Uterus (tissue), 4 donors: ENCODE data around the gene LDLRAD2. TPM values are rescaled to one million over a fixed set of nuclear protein-coding genes. Genes with fewer than 3 reads are reported as not detected.

ENCODE experiments used
- DNase-seq, 2 donors: peaks; one replicate each; pipeline ENCODE4 v3.0.0-alpha.2; 2019 to 2020
- H3K27ac ChIP-seq, 2 donors: fragments of 200-600 bp; sonication (generic); 1 replicate in 1 of 2; 2 replicates in 1 of 2; pipeline ENCODE4 v1.5.1; 2016 to 2018
- H3K27me3 ChIP-seq, 2 donors: fragments of 200-600 bp; sonication (generic); one replicate each; pipeline ENCODE4 v1.5.1; 2018 to 2019; ENCODE audit warnings: control low read depth in 1 of 2
- H3K36me3 ChIP-seq, 2 donors: fragments of 200-600 bp; sonication (generic); one replicate each; pipeline ENCODE4 v1.5.1; 2019; ENCODE audit warnings: control low read depth in 1 of 2
- H3K4me1 ChIP-seq, 2 donors: fragments of 200-600 bp; sonication (generic); one replicate each; pipeline ENCODE4 v1.5.1; 2018 to 2019; ENCODE audit warnings: control low read depth in 1 of 2
- H3K4me3 ChIP-seq, 2 donors: fragments of 200-600 bp; sonication (generic); 1 replicate in 1 of 2; 2 replicates in 1 of 2; pipeline ENCODE4 v1.5.1; 2018 to 2019; ENCODE audit warnings: mild to moderate bottlenecking in 1 of 2
- H3K9me3 ChIP-seq, 2 donors: fragments of 200-600 bp; sonication (generic); one replicate each; pipeline ENCODE4 v1.5.1; 2019; ENCODE audit warnings: control low read depth in 1 of 2
- CTCF ChIP-seq, 4 experiments: fragments of 200-600 bp in 2 of 4; fragments of 450-650 bp in 2 of 4; sonication (generic) in 2 of 4; IDR thresholded peaks; one replicate each; pipeline ENCODE4 v1.5.1; 2016 to 2019; ENCODE audit warnings: antibody characterized with exemption in 4 of 4, mild to moderate bottlenecking in 2 of 4, moderate library complexity in 1 of 4
- POLR2A ChIP-seq, 2 donors: fragments of 450-650 bp; IDR thresholded peaks; one replicate each; pipeline ENCODE4 v1.6.1; 2016; ENCODE audit warnings: antibody characterized with exemption in 2 of 2, mild to moderate bottlenecking in 1 of 2, moderate library complexity in 1 of 2
- intact Hi-C: fragments of 100-400 bp; cut with DNase I; formaldehyde crosslinking; loops from one replicate; pipeline ENCODE4 v1.15.1; 2023; ENCODE audit warnings: low total_unique reads
- total RNA-seq, 4 donors: library from RNA; depleted of rRNA in 3 of 4; stranded (reverse); fragments of >200 nt in 3 of 4; gene quantifications; one replicate each; pipeline versions ENCODE4 v1.1.0 to v1.2.4, GENCODE V29; 2014 to 2023
- donor health status: DM: yes; HTN: yes; CAD: no.

LDLRAD2 gene
- total RNA-seq, 4 donors from 2014 or later = 0.48 TPM; not detected in 3

- no peaks in the 10 kb centered on the region for H3K27me3 ChIP-seq
- intact Hi-C loops = no loop called here
- no peak for DNase-seq
- no peaks in the 10 kb centered on the region for H3K4me1 ChIP-seq
- no peak overlapping the region for H3K27ac ChIP-seq
- H3K4me3 ChIP-seq = no peak overlapping the region
- TF ChIP-seq CTCF (IDR thresholded peaks at IDR 0.05) = no peak
- TF ChIP-seq POLR2A (IDR thresholded peaks at IDR 0.05) = no peak
- no peaks in the 10 kb centered on the region for H3K9me3 ChIP-seq
- no peaks in the 10 kb centered on the region for H3K36me3 ChIP-seq
Observed at GRCh38 chr1:21827141-21827679, 15.1 kb downstream of the LDLRAD2 start.

- no peaks in the 10 kb centered on the region for H3K27me3 ChIP-seq
- no peak for DNase-seq
- no peaks in the 10 kb centered on the region for H3K9me3 ChIP-seq
- no peak overlapping the region for H3K27ac ChIP-seq
- intact Hi-C loops = no loop called here
- H3K4me3 ChIP-seq = no peak overlapping the region
- no peaks in the 10 kb centered on the region for H3K4me1 ChIP-seq
- TF ChIP-seq POLR2A (IDR thresholded peaks at IDR 0.05) (no peak), CTCF (IDR thresholded peaks at IDR 0.05) (no peak)
- no peaks in the 10 kb centered on the region for H3K36me3 ChIP-seq
Observed at GRCh38 chr1:21828075-21828474, 16.0 kb downstream of the LDLRAD2 start.

DNA sequence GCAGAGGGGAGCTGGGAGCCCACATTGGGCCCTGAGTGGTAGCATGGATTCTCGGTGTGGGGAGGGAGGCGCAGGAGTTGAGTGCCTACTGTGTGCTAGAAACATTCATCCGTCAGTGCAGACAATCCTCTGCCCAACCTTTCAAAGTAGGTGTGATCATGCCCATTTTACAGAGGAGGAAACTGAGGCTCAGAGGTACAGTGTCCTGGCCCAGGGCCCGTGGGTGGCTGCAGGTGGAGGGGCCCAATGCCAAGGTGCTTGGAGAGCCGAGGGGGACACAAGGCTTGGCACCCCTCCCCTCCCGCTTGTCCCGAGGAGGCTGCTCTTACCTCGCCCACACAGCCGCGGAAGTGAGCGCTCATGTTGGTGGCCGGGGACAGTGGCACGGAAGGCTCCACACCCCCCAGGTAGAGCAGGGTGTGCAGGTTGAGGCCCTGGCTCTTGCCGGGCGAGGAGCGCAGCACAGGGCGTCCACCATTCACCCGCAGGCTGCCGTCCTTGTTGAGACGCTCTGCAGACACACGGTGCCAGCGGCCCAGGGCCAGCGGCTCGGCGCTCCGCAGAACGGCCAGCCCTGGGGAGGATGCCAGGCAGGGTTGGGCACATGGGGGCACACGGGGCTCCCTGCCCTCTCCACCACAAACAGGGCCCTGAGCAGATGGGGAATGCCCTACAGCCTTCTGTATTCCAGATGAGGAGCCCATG is 16.6 kb downstream of the LDLRAD2 start:
- peak in 1 of 2 donors; percentile 17 for DNase-seq

GRCh38 chr1:21829294-21829693 is 17.2 kb downstream of the LDLRAD2 start:
- H3K4me1 ChIP-seq = no peaks in the 10 kb centered on the region
- H3K27ac ChIP-seq = no peak overlapping the region
- H3K4me3 ChIP-seq = no peak overlapping the region
- intact Hi-C loops = no loop called here
- TF ChIP-seq POLR2A (IDR thresholded peaks at IDR 0.05) = no peak
- TF ChIP-seq CTCF (IDR thresholded peaks at IDR 0.05) = no peak
- no peaks in the 10 kb centered on the region for H3K27me3 ChIP-seq
- H3K36me3 ChIP-seq = no peaks in the 10 kb centered on the region
- no peak for DNase-seq
- H3K9me3 ChIP-seq = peaks cover 0 to 2% of the 10 kb centered on the region in 2 donors

More for the DNA sequence above, 16.6 kb downstream of the LDLRAD2 start:
- intact Hi-C loops = no loop called here
- Histone ChIP-seq H3K27ac (no peak overlapping the region), H3K4me1 (no peaks in the 10 kb centered on the region), H3K36me3 (no peaks in the 10 kb centered on the region), H3K4me3 (no peak overlapping the region), H3K9me3 (no peaks in the 10 kb centered on the region), H3K27me3 (no peaks in the 10 kb centered on the region)
- no peak for TF ChIP-seq CTCF (IDR thresholded peaks at IDR 0.05)
- TF ChIP-seq POLR2A (IDR thresholded peaks at IDR 0.05) = no peak

- Histone ChIP-seq H3K27me3 (no peaks in the 10 kb centered on the region), H3K4me1 (no peaks in the 10 kb centered on the region), H3K27ac (no peak overlapping the region), H3K36me3 (no peaks in the 10 kb centered on the region), H3K4me3 (no peak overlapping the region), H3K9me3 (peaks cover 0 to 8% of the 10 kb centered on the region in 2 donors)
- DNase-seq = no peak
- intact Hi-C loops = no loop called here
- no peak for TF ChIP-seq POLR2A (IDR thresholded peaks at IDR 0.05)
- TF ChIP-seq CTCF (IDR thresholded peaks at IDR 0.05) = no peak
Observed at GRCh38 chr1:21830792-21831453, 18.9 kb downstream of the LDLRAD2 start.
